Stimulated activated CD4-positive, alpha-beta T cell treated with anti-CD3 and anti-CD28 coated beads, Interleukin-15, amount 100 ng/mL, for 1 hour (primary cell): ENCODE results near the gene FRMD3.

ENCODE experiments used
- DNase-seq, 2 donors: peaks; one replicate each; pipeline ENCODE4 v3.0.0-alpha.2; 2020; ENCODE audit warnings: low read depth in 1 of 2, low spot score in 1 of 2

The FRMD3 gene

GRCh38 chr9:83197591-83197990 is 340.6 kb downstream of the FRMD3 start:
- no peak for DNase-seq

GRCh38 chr9:83196946-83197345 is 341.3 kb downstream of the FRMD3 start:
- no peak for DNase-seq
